WTC11 (cell line): Measurements from ENCODE around the gene LRCH4. TPM values are rescaled to one million over a fixed set of nuclear protein-coding genes. Genes with fewer than 3 reads are reported as not detected.

ENCODE experiments used
- ATAC-seq: fragments of 200-7000 bp; cut with Tn5 transposase; 2 replicates; pipeline ENCODE4 v1.10.0; 2021; ENCODE audit warnings: mild to moderate bottlenecking, moderate library complexity
- CTCF ChIA-PET: fragments of 300-600 bp; sonication (Branson Sonifier 250); formaldehyde crosslinking; loops from one replicate; lab custom pipeline; 2021; ENCODE audit warnings: antibody characterized with exemption; lab: Charles Lee
- POLR2A ChIA-PET: fragments of 350-600 bp; sonication (Branson Sonifier 250); formaldehyde crosslinking; loops from one replicate; lab custom pipeline; 2021; ENCODE audit warnings: antibody characterized with exemption; lab: Charles Lee
- DNase-seq: peaks from one replicate; pipeline ENCODE4 v3.0.0; 2021; ENCODE audit warnings: low spot score
- H3K27ac Mint-ChIP-seq: 2 replicates; pipeline ENCODE4 v1.8.0; 2021; ENCODE audit warnings: mixed read lengths
- H3K27me3 Mint-ChIP-seq: 2 replicates; pipeline ENCODE4 v1.8.0; 2021; ENCODE audit warnings: low read depth, mild to moderate bottlenecking, moderate library complexity, mixed read lengths
- H3K36me3 Mint-ChIP-seq: 2 replicates; pipeline ENCODE4 v1.8.0; 2021; ENCODE audit warnings: mixed read lengths
- H3K4me1 Mint-ChIP-seq: 2 replicates; pipeline ENCODE4 v1.8.0; 2022; ENCODE audit warnings: mixed read lengths
- H3K4me3 Mint-ChIP-seq: 2 replicates; pipeline ENCODE4 v1.8.0; 2021; ENCODE audit warnings: mild to moderate bottlenecking, moderate library complexity, mixed read lengths
- H3K9me3 Mint-ChIP-seq: 2 replicates; pipeline ENCODE4 v1.8.0; 2021; ENCODE audit warnings: mixed read lengths
- AR ChIP-seq: fragments of 250-450 bp; sonication (Bioruptor Pico); IDR thresholded peaks from 2 replicates; pipeline ENCODE4 v1.9.0; 2021; ENCODE audit warnings: mild to moderate bottlenecking
- ARID4B ChIP-seq: sonication (generic); formaldehyde crosslinking; IDR thresholded peaks from 2 replicates; pipeline ENCODE4 v1.8.0; 2023; ENCODE audit warnings: missing genetic modification reagents, mild to moderate bottlenecking, borderline replicate concordance
- ATF2 ChIP-seq: sonication (generic); formaldehyde crosslinking; IDR thresholded peaks from 2 replicates; pipeline ENCODE4 v1.8.1; 2022; ENCODE audit warnings: low read depth, missing genetic modification reagents, borderline replicate concordance
- CBFB ChIP-seq: sonication (generic); formaldehyde crosslinking; IDR thresholded peaks from 2 replicates; pipeline ENCODE4 v1.8.1; 2022; ENCODE audit warnings: mild to moderate bottlenecking, low read depth, missing genetic modification reagents
- CDX4 ChIP-seq: fragments of 250-450 bp; sonication (Bioruptor Pico); IDR thresholded peaks from 2 replicates; pipeline ENCODE4 v1.9.0; 2021; ENCODE audit warnings: moderate library complexity, mild to moderate bottlenecking, inconsistent platforms, borderline replicate concordance
- FOXJ3 ChIP-seq: sonication (generic); formaldehyde crosslinking; IDR thresholded peaks from 2 replicates; pipeline ENCODE4 v1.9.0; 2021; ENCODE audit warnings: missing genetic modification reagents, mild to moderate bottlenecking, borderline replicate concordance
- FOXK1 ChIP-seq: sonication (generic); formaldehyde crosslinking; IDR thresholded peaks from 2 replicates; pipeline ENCODE4 v1.8.0; 2022; ENCODE audit warnings: mild to moderate bottlenecking, moderate library complexity, missing genetic modification reagents
- HMGA2 ChIP-seq: fragments of 250-450 bp; sonication (Bioruptor Pico); IDR thresholded peaks from 2 replicates; pipeline ENCODE4 v1.4.0; 2021; ENCODE audit warnings: mild to moderate bottlenecking, moderate library complexity
- JUN ChIP-seq: sonication (generic); formaldehyde crosslinking; IDR thresholded peaks from 2 replicates; pipeline ENCODE4 v1.8.0; 2023; ENCODE audit warnings: mild to moderate bottlenecking, missing genetic modification reagents
- KAT7 ChIP-seq: sonication (generic); formaldehyde crosslinking; IDR thresholded peaks from 2 replicates; pipeline ENCODE4 v1.8.1; 2023; ENCODE audit warnings: missing genetic modification reagents, mild to moderate bottlenecking, borderline replicate concordance
- MAX ChIP-seq: sonication (generic); formaldehyde crosslinking; IDR thresholded peaks from 2 replicates; pipeline ENCODE4 v1.8.0; 2022; ENCODE audit warnings: mild to moderate bottlenecking, missing genetic modification reagents
- SOX15 ChIP-seq: fragments of 250-450 bp; sonication (Bioruptor Pico); IDR thresholded peaks from 2 replicates; pipeline ENCODE4 v1.9.0; 2021; ENCODE audit warnings: mild to moderate bottlenecking
- SP1 ChIP-seq: sonication (generic); formaldehyde crosslinking; conservative IDR thresholded peaks from 2 replicates; pipeline ENCODE4 v1.8.1; 2022; ENCODE audit warnings: missing genetic modification reagents
- STAT6 ChIP-seq: sonication (generic); formaldehyde crosslinking; conservative IDR thresholded peaks from 2 replicates; pipeline ENCODE4 v1.8.1; 2023; ENCODE audit warnings: mild to moderate bottlenecking, low read depth, missing genetic modification reagents, moderate library complexity
- TCF7 ChIP-seq: sonication (generic); formaldehyde crosslinking; IDR thresholded peaks from 2 replicates; pipeline ENCODE4 v1.8.0; 2022; ENCODE audit warnings: mild to moderate bottlenecking, low read depth, missing genetic modification reagents, moderate library complexity
- TP53 ChIP-seq: sonication (generic); formaldehyde crosslinking; IDR thresholded peaks from 2 replicates; pipeline ENCODE4 v1.8.1; 2023; ENCODE audit warnings: mild to moderate bottlenecking, missing genetic modification reagents
- ZNF121 ChIP-seq: sonication (generic); formaldehyde crosslinking; IDR thresholded peaks from 2 replicates; pipeline ENCODE4 v1.8.0; 2023; ENCODE audit warnings: missing genetic modification reagents
- ZNF396 ChIP-seq: fragments of 250-450 bp; sonication (Bioruptor Pico); IDR thresholded peaks from 2 replicates; pipeline ENCODE4 v1.8.0; 2021; ENCODE audit warnings: mild to moderate bottlenecking, moderate library complexity, borderline replicate concordance
- total RNA-seq: library from RNA; stranded (reverse); gene quantifications from 3 replicates; pipeline ENCODE4 v1.2.3, GENCODE V29; 2021

LRCH4 gene
- total RNA-seq, 1 experiment from 2014 or later, result 56.7 TPM

GRCh38 chr7:100606313-100606712, 20.4 kb upstream of the LRCH4 start:
- TF ChIP-seq FOXK1 (CRISPR knock-in tag), result no peak
- no peak for TF ChIP-seq STAT6 (CRISPR knock-in tag)
- TF ChIP-seq JUN, result no peak
- no peak for TF ChIP-seq ZNF396 (CRISPR knock-in tag)
- no peak for TF ChIP-seq ZNF121 (CRISPR knock-in tag)
- TF ChIP-seq SP1, result no peak
- no peak for TF ChIP-seq HMGA2 (CRISPR knock-in tag)
- TF ChIP-seq, all 79 proteins: peak for 0
- ChIA-PET CTCF (interaction anchor here (0.6 to 5.8 kb wide), 9 partner anchors 17 to 150 kb away, joined by 3 to 67 read pairs (median 4); partner anchors contain the start of genes FBXO24 and LRCH4), POLR2A (interaction anchor here (1.0 to 1.8 kb wide), 3 partner anchors 20 to 99 kb away, joined by 3 to 6 read pairs (median 4); partner anchors contain the start of genes FBXO24, LRCH4 and POP7)
- ATAC-seq (no peak), DNase-seq (no peak)
- Mint-ChIP-seq H3K36me3 (peaks cover 8% of the 10 kb centered on the region), H3K9me3 (no peaks in the 10 kb centered on the region), H3K27ac (no peak overlapping the region), H3K4me3 (peak overlapping the region; percentile 84), H3K27me3 (peaks cover 13% of the 10 kb centered on the region), H3K4me1 (peaks cover 37% of the 10 kb centered on the region)

GRCh38 chr7:100604976-100605911, 19.3 kb upstream of the LRCH4 start:
- DNase-seq (peak; percentile 76), ATAC-seq (peak; percentile 2; the same call in 1 of the 2 replicates)
- POLR2A ChIA-PET, result interaction anchor here (0.6 to 3.0 kb wide), 4 partner anchors 19 to 101 kb away, joined by 4 to 9 read pairs (median 7); partner anchors contain the start of genes FBXO24, LRCH4 and POP7
- peak overlapping the region; percentile 84 for H3K4me3 Mint-ChIP-seq
- H3K4me1 Mint-ChIP-seq, result peaks cover 42% of the 10 kb centered on the region
- no peak overlapping the region for H3K27ac Mint-ChIP-seq
- peaks cover 13% of the 10 kb centered on the region for H3K27me3 Mint-ChIP-seq
- peaks cover 8% of the 10 kb centered on the region for H3K36me3 Mint-ChIP-seq
- H3K9me3 Mint-ChIP-seq, result no peaks in the 10 kb centered on the region
- CTCF ChIA-PET, result interaction anchor here (0.6 to 5.8 kb wide), 15 partner anchors 8 to 149 kb away, joined by 3 to 67 read pairs (median 4); partner anchors contain the start of genes FBXO24, LRCH4 and POP7
- TF ChIP-seq TP53 (CRISPR knock-in tag), result 0 out of 2 replicates have a peak, but pooled peaks have one; percentile 32
- no peak for TF ChIP-seq FOXJ3 (CRISPR knock-in tag)
- TF ChIP-seq MAX (CRISPR knock-in tag), result peak; percentile 70
- no peak for TF ChIP-seq CBFB
- TF ChIP-seq ARID4B (CRISPR knock-in tag), result peak; percentile 47; the same call in 1 of the 2 replicates
- TF ChIP-seq SOX15, result no peak
- TF ChIP-seq KAT7 (CRISPR knock-in tag), result no peak
- TF ChIP-seq TCF7 (CRISPR knock-in tag), result no peak
- no peak for TF ChIP-seq ATF2 (CRISPR knock-in tag)
- no peak for TF ChIP-seq CDX4 (CRISPR knock-in tag)
- no peak for TF ChIP-seq AR
